Testis (tissue), 2 donors: Measurements from ENCODE around the gene TBC1D7.

Experiments used
- POLR2A ChIP-seq: fragments of 450-650 bp; IDR thresholded peaks from one replicate; pipeline ENCODE4 v1.6.1; 2017; ENCODE audit warnings: antibody characterized with exemption, mild to moderate bottlenecking, moderate library complexity
- TF ChIP-seq, protein P1 (sequence below), 3 experiments: fragments of 450-650 bp in 2 of 3; fragments of 200-600 bp in 1 of 3; sonication (generic) in 1 of 3; IDR thresholded peaks; one replicate each; pipeline ENCODE4 v1.5.1; 2016 to 2019; ENCODE audit warnings: antibody characterized with exemption in 3 of 3, mild to moderate bottlenecking in 2 of 3, moderate library complexity in 1 of 3

DNA sequence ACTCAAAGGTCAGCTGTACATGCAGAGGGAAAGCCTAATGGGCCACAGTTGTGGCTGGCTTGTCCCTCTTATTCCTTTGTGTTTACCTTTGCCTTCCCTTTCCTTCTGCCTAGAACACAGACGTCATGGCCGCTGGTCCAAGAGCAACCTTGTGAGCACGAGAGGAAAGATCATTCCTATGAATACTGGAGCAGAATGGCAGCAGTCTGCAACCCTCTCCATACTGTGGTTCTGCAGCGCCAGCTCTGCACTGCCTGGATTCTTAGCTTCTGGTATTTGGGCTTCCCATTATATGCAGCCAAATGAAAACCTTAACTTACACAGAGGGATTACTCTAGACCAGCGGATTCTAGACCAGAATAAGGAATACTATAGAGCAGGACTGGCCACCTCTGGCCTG is 12.4 kb downstream of the TBC1D7 start:
- TF ChIP-seq, protein P1, sequence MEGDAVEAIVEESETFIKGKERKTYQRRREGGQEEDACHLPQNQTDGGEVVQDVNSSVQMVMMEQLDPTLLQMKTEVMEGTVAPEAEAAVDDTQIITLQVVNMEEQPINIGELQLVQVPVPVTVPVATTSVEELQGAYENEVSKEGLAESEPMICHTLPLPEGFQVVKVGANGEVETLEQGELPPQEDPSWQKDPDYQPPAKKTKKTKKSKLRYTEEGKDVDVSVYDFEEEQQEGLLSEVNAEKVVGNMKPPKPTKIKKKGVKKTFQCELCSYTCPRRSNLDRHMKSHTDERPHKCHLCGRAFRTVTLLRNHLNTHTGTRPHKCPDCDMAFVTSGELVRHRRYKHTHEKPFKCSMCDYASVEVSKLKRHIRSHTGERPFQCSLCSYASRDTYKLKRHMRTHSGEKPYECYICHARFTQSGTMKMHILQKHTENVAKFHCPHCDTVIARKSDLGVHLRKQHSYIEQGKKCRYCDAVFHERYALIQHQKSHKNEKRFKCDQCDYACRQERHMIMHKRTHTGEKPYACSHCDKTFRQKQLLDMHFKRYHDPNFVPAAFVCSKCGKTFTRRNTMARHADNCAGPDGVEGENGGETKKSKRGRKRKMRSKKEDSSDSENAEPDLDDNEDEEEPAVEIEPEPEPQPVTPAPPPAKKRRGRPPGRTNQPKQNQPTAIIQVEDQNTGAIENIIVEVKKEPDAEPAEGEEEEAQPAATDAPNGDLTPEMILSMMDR (IDR thresholded peaks at IDR 0.05) = no peak
- no peak for TF ChIP-seq POLR2A
